NCI-H460 (cell line): ENCODE results near the gene UBA52. TPM values are rescaled to one million over a fixed set of nuclear protein-coding genes. Genes with fewer than 3 reads are reported as not detected.
"Not testable (repeated sequence)": the region's sequence is repeated elsewhere in the genome, so short reads cannot be mapped to it uniquely, and the experiment has no call there.

Source experiments
- DNase-seq: peaks from one replicate; pipeline ENCODE4 v3.0.0-alpha.2; 2016; ENCODE audit warnings: low read depth; ENCODE audit errors: extremely low read depth
- total RNA-seq: library from RNA; depleted of rRNA; stranded (reverse); fragments of >200 nt; shearing (Covaris generic); gene quantifications from 2 replicates; pipeline ENCODE4 v1.2.3, GENCODE V29; 2014

Gene UBA52
- total RNA-seq, 1 experiment from 2014 or later = 1,097 TPM

- no peak for DNase-seq
These were observed 18.9 kb downstream of the UBA52 start for GRCh38 chr19:18590273-18591272.

DNA sequence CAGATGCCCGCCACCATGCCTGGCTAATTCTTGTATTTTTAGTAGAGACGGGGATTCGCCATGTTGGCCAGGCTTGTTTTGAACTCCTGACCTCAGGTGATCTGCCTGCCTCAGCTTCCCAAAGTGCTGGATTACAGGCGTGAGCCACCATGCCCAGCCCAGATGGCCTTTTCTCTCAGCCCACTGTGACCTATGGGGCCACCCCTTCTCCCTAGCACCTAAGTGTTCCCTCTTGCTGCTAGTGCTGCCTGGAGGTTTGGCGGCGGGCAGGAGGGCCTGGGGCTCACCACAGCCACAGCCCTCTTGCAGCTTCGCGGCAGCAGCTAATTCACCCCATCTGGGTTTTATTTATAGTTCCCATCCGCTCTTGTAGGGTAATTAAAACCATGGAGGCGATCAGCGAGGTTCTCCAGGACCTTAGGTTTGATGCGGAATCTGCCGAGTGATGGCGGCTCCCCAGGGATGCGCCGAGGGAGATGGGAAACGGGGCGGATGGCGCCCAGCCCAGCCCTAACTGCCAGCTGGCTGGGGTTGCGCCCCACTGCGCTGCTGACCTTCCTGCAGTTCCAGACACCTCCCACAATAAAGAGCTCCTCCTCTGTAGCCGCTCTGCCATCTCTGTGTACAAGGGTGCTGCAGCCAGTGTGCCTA lies 20.2 kb downstream of the UBA52 start:
- no peak for DNase-seq

- not testable (repeated sequence) for DNase-seq
These were observed 21.1 kb downstream of the UBA52 start for GRCh38 chr19:18592732-18593131.

GRCh38 chr19:18593367-18594095 lies 21.9 kb downstream of the UBA52 start:
- DNase-seq = no peak

- no peak for DNase-seq
These were observed 22.6 kb downstream of the UBA52 start for GRCh38 chr19:18594096-18594823.

- DNase-seq = no peak
These were observed 23.2 kb downstream of the UBA52 start for GRCh38 chr19:18594824-18595373.

DNA sequence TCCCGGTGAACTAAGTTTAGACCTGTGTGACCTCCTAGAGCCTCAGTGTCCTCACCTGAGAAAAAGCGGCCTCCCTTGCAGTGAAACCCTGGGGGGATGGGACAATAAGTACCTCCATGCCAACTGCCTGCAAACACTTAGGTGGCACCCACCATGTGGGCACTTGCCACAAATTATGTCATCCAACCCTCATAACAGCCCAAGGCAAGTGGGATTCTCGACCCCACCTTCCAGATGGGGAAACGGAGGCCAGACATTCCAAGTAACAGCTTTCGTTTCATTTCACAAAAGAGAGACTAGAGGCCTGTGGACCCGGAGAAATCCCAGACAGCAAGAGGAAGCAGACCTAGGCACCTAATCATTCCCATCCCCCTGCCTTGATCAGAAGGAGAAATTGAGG lies 23.8 kb downstream of the UBA52 start:
- no peak for DNase-seq

DNA sequence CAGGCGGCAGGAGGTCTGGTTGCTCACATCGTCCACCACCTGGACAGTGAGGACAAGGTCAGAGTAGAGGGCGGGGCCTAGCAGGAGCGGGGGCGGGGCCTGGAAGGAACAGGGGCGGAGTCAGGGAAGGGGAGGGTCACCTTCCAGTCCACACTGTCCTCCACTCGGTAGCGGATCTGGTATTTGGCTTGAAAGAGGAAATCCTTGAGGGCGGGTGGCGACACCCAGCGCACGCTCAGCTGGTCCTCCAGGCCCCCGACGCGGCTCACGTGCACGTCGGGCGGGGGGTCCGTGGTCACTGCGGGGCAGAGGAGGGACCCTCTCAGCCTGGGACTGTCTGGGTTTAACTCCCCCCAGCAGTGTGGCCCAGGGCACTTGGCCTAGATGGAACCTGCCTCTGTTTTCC lies 25.1 kb downstream of the UBA52 start:
- DNase-seq = no peak

DNA sequence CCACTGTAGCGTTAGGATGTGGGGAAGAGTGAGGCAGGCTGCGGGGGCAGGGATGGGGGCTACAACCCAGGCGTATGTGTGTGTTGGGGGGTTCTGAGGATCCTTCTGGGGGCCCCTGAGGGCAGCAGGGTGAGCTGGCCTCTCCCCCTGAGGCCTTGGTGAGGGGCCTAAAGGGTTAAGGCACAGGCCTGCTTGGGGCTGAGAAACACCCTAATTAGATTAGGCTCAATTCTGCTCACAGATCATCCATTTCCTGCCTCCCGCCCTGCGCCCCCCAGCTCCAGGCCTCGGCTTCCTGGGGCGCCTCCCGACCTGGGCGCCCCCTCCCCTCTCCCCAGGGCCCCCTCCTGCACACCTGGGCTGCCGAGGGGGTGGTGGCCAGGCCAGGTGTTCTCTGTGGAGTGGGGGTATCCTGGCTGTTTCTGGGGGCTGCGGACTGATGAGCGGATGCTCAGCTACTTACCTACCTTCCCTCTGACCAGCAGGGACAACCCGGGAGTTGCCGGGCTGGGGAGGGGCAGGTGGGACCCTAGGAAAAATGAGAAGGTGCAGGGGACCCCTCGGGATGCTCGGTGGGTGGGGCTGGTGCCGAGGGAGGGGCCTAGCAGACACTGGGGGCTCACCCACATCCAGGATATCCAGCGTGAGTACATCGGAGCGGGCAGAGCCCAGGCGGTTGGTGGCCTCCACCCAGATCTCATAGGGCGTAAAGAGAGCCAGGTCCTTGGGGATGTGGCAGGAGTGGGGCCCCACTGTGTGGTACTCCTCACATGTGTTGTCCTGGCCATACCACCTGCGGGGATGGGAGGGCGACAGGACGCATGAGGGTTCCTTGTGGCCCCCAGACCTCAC lies 26.4 kb downstream of the UBA52 start:
- no peak for DNase-seq

DNA sequence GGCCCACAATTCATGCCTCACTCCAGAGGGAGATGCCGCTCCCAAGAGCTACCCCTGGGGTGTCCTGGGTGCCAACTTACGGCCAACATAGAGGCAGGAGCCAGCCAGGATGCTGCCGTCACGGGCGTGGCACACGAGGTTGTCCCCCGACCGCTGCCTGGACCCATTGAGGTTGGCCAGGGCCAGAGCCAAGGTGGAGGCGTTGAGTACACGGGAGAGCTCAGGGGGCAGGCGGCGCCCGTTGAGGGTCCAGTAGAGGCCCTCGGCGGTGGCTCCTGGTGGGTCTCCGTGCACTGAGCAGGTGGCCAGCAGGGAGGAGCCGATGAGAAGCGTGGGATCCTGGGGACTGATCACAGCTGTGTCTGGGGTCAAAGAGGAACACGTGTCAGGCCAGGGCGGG lies 27.8 kb downstream of the UBA52 start:
- no peak for DNase-seq

GRCh38 chr19:18600692-18601397 lies 29.2 kb downstream of the UBA52 start:
- DNase-seq = not testable (repeated sequence)

GRCh38 chr19:18601875-18602274 lies 30.2 kb downstream of the UBA52 start:
- no peak for DNase-seq

GRCh38 chr19:18603255-18603957 lies 31.7 kb downstream of the UBA52 start:
- DNase-seq = no peak

- no peak for DNase-seq
These were observed 32.5 kb downstream of the UBA52 start for GRCh38 chr19:18603958-18604819.

- DNase-seq = no peak
These were observed 33.1 kb downstream of the UBA52 start for GRCh38 chr19:18604820-18605159.

DNA sequence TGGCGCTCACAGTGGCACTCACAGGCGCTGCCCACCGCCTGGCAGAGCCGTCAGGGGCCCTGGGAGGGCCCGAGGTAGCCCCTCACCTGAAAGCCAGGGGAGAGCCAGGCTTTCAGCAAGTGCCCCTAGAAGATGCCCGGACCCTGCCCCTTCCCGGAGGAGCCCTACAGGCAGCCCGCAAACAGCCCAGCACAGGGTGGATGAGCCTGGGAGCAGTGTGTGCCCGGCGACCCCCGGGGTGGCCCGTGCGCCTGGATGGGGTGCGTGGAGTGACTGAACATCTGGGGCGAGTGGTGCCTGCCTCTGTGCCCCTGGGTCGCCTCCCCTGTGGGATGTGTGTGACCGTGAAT lies 33.5 kb downstream of the UBA52 start:
- no peak for DNase-seq

DNA sequence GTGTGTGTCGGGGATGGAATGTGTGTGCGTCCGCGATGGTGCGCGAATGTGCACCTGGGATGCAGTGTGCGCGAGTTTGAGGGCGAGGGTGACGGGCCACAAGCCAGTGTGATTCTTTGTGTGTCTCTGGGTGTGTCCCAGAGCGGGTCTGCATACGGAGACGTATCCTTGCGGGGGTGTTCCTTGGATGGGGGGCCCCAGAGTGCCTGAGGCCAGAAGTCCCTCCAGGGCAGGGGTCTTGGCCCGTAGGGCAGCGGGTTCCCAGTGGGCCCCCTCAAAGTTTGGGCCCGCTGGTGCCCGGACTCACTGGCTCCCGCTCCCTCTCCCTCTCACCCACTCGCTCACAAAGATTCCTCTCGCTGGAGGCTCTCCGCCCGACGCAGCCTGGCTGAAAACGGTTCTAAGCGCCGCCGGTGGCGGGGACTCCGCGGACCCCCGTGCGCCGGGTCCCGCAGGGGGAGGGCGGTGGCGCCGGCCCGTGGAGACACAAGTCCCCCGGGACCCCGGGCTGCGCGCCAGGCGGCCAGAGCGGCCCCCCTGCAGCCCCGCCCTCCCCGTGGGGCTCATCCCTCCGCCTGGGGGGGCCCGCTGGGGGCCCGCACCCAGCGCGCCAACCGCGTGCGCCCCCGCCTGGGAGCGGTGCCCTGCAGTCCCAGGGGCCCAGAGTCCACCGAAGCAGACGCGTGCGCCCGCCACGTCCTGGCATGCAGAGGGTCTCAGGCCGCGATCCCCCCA lies 34.1 kb downstream of the UBA52 start:
- DNase-seq = no peak
